Measurements from ENCODE around the gene SMIM21. TPM values are rescaled to one million over a fixed set of nuclear protein-coding genes. Genes with fewer than 3 reads are reported as not detected.

The SMIM21 gene
- not detected in 2 replicates for total RNA-seq

DNA sequence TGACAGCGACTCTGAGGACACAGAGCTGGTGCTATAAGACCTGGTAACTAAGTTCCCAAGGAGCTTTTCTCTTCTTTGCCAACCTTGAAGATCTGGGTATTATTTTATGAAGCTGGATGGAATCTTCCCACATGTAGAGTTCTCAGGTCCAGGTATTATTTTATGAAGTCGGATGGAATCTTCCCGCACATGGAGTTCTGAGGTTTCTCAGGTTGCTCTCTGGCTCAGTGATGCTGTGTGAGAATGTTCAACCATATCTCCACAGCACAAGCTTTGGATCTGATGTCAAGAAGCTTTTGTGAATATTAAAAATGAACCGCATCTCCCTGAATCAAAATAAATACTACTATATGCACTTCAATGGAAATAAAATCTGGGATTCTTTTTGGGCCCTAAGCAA is at the start of gene SMIM21:
SMIM21 (minus strand) TSS at position 101 of the 400 bp plus-strand sequence. CDS start 140 bp downstream, outside the sequence.

Other genes starting within 250 kb of the SMIM21 start
- gene PTGR3, start 218.6 kb downstream of the SMIM21 start, total RNA-seq, result 23.1 and 27.2 TPM in 2 replicates
- gene TSHZ1, start 216.9 kb downstream of the SMIM21 start, total RNA-seq, result 14.5 and 14.6 TPM in 2 replicates

Measured in mammary microvascular endothelial cell (primary cell).